ENCODE results near the gene TTC13. TPM values are rescaled to one million over a fixed set of nuclear protein-coding genes. Genes with fewer than 3 reads are reported as not detected.
A peak's percentile ranks its signal among the peaks of the same experiment; 100 is the strongest.

Gene TTC13, protein sequence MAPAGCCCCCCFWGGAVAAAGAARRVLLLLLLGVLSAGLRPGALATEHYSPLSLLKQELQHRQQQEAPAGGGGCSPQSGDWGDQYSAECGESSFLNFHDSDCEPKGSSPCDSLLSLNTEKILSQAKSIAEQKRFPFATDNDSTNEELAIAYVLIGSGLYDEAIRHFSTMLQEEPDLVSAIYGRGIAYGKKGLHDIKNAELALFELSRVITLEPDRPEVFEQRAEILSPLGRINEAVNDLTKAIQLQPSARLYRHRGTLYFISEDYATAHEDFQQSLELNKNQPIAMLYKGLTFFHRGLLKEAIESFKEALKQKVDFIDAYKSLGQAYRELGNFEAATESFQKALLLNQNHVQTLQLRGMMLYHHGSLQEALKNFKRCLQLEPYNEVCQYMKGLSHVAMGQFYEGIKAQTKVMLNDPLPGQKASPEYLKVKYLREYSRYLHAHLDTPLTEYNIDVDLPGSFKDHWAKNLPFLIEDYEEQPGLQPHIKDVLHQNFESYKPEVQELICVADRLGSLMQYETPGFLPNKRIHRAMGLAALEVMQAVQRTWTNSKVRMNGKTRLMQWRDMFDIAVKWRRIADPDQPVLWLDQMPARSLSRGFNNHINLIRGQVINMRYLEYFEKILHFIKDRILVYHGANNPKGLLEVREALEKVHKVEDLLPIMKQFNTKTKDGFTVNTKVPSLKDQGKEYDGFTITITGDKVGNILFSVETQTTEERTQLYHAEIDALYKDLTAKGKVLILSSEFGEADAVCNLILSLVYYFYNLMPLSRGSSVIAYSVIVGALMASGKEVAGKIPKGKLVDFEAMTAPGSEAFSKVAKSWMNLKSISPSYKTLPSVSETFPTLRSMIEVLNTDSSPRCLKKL
- total RNA-seq = 10 to 100 TPM; 24.9 to 25.0 TPM
- polyA plus RNA-seq (2013, experiment 1 of 2) = 54.8 TPM
- 55.6 TPM for polyA plus RNA-seq (2013, experiment 2 of 2)
- 4.9 to 75.2 (median 38.3) reads per million in 172 experiments for total RNA-seq

DNA sequence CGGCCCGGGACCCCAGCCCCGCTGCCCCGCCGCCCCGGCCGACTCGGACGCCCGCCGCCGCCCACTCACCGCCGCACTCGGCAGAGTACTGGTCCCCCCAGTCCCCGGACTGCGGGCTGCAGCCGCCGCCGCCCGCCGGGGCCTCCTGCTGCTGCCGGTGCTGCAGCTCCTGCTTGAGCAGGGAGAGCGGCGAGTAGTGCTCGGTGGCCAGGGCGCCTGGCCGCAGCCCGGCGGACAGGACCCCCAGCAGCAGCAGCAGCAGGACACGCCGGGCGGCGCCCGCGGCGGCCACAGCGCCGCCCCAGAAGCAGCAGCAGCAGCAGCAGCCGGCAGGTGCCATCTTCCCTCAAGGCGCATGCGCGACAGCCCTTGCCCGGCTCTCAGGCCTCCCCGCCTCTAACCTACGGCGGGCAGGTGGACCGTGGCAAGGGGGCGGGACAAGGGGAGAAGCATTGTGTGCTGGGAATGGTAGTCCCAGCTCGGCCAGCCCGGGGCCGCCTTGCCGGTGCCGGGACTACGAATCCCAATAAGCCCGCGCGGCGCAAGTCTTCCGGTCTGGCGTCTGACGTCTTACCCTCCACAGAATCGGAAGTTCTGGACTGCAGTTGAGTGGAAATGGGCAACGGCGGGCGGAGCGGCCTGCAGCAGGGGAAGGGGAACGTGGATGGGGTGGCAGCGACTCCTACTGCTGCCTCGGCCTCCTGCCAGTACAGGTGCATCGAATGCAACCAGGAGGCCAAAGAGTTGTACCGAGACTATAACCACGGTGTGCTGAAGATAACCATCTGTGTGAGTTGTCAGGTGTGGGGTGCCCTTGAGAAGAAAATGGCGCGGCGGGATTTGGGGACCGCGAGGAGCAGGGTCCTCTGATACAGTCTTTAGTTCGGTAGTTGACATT lies at the start of gene TTC13, which contains the start of gene ARV1:
TTC13 (minus strand) TSS at position 371 of the 898 bp plus-strand sequence; CDS start at position 340, 31 bp downstream.
ARV1 (plus strand) TSS at position 604 of the 898 bp plus-strand sequence; CDS start at position 616, 12 bp downstream.
- intact Hi-C loops (cut with DNase I, micrococcal nuclease) = loop anchor here (1.0 to 10.0 kb wide), 10 partner anchors 60 to 549 kb away; partner anchors contain the start of genes COG2 (in 2 of the 2), C1orf198 (in 1 of the 2), EXOC8 (in 1 of the 2) and GNPAT (in 1 of the 2)
- H3K36me3 ChIP-seq (ENCODE audit: insufficient read depth, low read length) = peaks cover 21% of the 10 kb centered on the region
- ATAC-seq (ENCODE audit: poor library complexity) (peak; percentile 89), DNase-seq (peak; percentile 89 to 99 (median 96))
- peak within 1 kb of the TSS; percentile 94 for H3K27ac Mint-ChIP-seq
- H3K36me3 Mint-ChIP-seq (ENCODE audit: low read depth) = peaks cover 37% of the 10 kb centered on the region
- peak within 1 kb of the TSS; percentile 76 to 78 for H3K27ac ChIP-seq (ENCODE audit: low read depth in 1 of 2, low read length in 2 of 2)
- H3K4me1 ChIP-seq (ENCODE audit: insufficient read depth, low read length) = peaks cover 50% of the 10 kb centered on the region
- H3K27me3 ChIP-seq (ENCODE audit: control insufficient read depth in 1 of 2, insufficient read depth in 2 of 2, low read length in 2 of 2) = no peaks in the 10 kb centered on the region
- TF ChIP-seq, protein P1, sequence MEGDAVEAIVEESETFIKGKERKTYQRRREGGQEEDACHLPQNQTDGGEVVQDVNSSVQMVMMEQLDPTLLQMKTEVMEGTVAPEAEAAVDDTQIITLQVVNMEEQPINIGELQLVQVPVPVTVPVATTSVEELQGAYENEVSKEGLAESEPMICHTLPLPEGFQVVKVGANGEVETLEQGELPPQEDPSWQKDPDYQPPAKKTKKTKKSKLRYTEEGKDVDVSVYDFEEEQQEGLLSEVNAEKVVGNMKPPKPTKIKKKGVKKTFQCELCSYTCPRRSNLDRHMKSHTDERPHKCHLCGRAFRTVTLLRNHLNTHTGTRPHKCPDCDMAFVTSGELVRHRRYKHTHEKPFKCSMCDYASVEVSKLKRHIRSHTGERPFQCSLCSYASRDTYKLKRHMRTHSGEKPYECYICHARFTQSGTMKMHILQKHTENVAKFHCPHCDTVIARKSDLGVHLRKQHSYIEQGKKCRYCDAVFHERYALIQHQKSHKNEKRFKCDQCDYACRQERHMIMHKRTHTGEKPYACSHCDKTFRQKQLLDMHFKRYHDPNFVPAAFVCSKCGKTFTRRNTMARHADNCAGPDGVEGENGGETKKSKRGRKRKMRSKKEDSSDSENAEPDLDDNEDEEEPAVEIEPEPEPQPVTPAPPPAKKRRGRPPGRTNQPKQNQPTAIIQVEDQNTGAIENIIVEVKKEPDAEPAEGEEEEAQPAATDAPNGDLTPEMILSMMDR (IDR thresholded peaks at IDR 0.05) = peak; percentile 71
- POLR2A ChIA-PET = interaction anchor here (0.6 to 4.1 kb wide), 10 partner anchors 9 to 359 kb away, joined by 3 to 28 read pairs (median 4); partner anchors contain the start of genes EXOC8, FAM89A and SPRTN
- H3K4me1 Mint-ChIP-seq (ENCODE audit: low read depth) = peaks cover 35% of the 10 kb centered on the region
- H3K4me3 ChIP-seq (ENCODE audit: low read length) = peak within 1 kb of the TSS; percentile 84
- no peaks in the 10 kb centered on the region for H3K27me3 Mint-ChIP-seq
- peak within 1 kb of the TSS; percentile 99 for H3K4me3 Mint-ChIP-seq
- H3K9me3 Mint-ChIP-seq = no peaks in the 10 kb centered on the region
- CTCF ChIA-PET = interaction anchor here (0.6 to 1.6 kb wide), 15 partner anchors 12 to 337 kb away, joined by 3 to 7 read pairs (median 3); partner anchors contain the start of gene FAM89A
- no peaks in the 10 kb centered on the region for H3K9me3 ChIP-seq (ENCODE audit: control insufficient read depth in 1 of 2, insufficient read depth in 1 of 2, low read length in 2 of 2)

DNA sequence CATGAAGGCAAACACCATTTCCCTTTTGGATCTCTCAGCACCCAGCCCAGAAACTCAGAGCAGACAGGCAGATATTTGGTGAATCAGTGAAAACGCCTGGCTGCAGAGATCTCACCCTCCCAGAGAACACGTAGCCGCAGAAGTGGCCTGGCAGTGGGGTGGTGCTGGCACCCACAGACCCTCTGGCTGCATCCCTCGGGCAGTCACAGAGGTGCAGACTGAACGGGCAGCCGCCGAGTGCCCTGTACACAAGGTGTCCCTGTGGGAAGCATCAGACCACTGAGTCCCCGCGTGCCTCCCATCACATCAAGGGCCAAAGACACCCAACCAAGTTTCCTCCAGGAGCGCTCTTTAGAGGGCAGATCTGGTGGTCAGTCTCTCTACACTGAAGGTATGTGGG lies 49.3 kb upstream of the TTC13 start:
- no peak for DNase-seq
- no peaks in the 10 kb centered on the region for H3K9me3 ChIP-seq (ENCODE audit: control insufficient read depth in 1 of 2, insufficient read depth in 1 of 2, low read length in 2 of 2)
- POLR2A ChIA-PET = no interaction called here
- no peak for ATAC-seq (ENCODE audit: poor library complexity)
- H3K4me1 ChIP-seq (ENCODE audit: insufficient read depth, low read length) = no peaks in the 10 kb centered on the region
- H3K27me3 Mint-ChIP-seq = no peaks in the 10 kb centered on the region
- no peaks in the 10 kb centered on the region for H3K27me3 ChIP-seq (ENCODE audit: control insufficient read depth in 1 of 2, insufficient read depth in 2 of 2, low read length in 2 of 2)
- H3K9me3 Mint-ChIP-seq = no peaks in the 10 kb centered on the region
- H3K4me3 ChIP-seq (ENCODE audit: low read length) = no peak overlapping the region
- no peaks in the 10 kb centered on the region for H3K36me3 ChIP-seq (ENCODE audit: insufficient read depth, low read length)
- H3K4me3 Mint-ChIP-seq = no peak overlapping the region
- no peaks in the 10 kb centered on the region for H3K36me3 Mint-ChIP-seq (ENCODE audit: low read depth)
- intact Hi-C loops (cut with DNase I, micrococcal nuclease) = no loop called here
- no peak overlapping the region for H3K27ac ChIP-seq (ENCODE audit: low read depth in 1 of 2, low read length in 2 of 2)
- TF ChIP-seq, protein P1 (IDR thresholded peaks at IDR 0.05) = no peak
- CTCF ChIA-PET = no interaction called here
- H3K27ac Mint-ChIP-seq = no peak overlapping the region
- H3K4me1 Mint-ChIP-seq (ENCODE audit: low read depth) = peaks cover 9% of the 10 kb centered on the region
